ENCODE data around the gene ABCA10. TPM values are rescaled to one million over a fixed set of nuclear protein-coding genes. Genes with fewer than 3 reads are reported as not detected.

ABCA10 gene
- total RNA-seq, 1 experiment from 2014 or later: 0.34 TPM

- H3K27ac ChIP-seq (ENCODE audit: low read depth, low read length): no peak overlapping the region
- ATAC-seq: no peak
Measured at GRCh38 chr17:69269131-69269998, 40.7 kb upstream of the ABCA10 start.

GRCh38 chr17:69268543-69269014 is 40.0 kb upstream of the ABCA10 start:
- TF ChIP-seq SP1 (IDR thresholded peaks at IDR 0.05; ENCODE audit: low read depth) (no peak), ELF1 (IDR thresholded peaks at IDR 0.05; ENCODE audit: borderline replicate concordance, low read depth) (no peak)
- Histone ChIP-seq H3K4me1 (ENCODE audit: control insufficient read depth in 1 of 2, insufficient read depth in 2 of 2, low read length in 2 of 2) (no peaks in the 10 kb centered on the region; a peak in 1 of 4 replicates), H4K20me1 (ENCODE audit: insufficient read depth) (no peaks in the 10 kb centered on the region), H3K9me2 (ENCODE audit: insufficient read depth) (no peaks in the 10 kb centered on the region), H3K4me2 (ENCODE audit: low read length) (no peak overlapping the region), H3K27me3 (ENCODE audit: insufficient read depth, low read length) (no peaks in the 10 kb centered on the region), H3K4me3 (replicated peaks in 1 of 2; ENCODE audit: low read depth in 1 of 2, low read length in 2 of 2) (no peak overlapping the region), H3K9ac (ENCODE audit: low read length) (no peak overlapping the region), H3K27ac (ENCODE audit: low read depth, low read length) (no peak overlapping the region), H3K79me2 (ENCODE audit: insufficient read depth, low read length) (no peaks in the 10 kb centered on the region), H3K36me3 (ENCODE audit: control insufficient read depth in 1 of 2, insufficient read depth in 2 of 2, low read length in 2 of 2) (no peaks in the 10 kb centered on the region), H3K9me3 (ENCODE audit: control insufficient read depth in 1 of 2, insufficient read depth in 1 of 2, low read depth in 1 of 2, low read length in 2 of 2) (no peaks in the 10 kb centered on the region), H2AFZ (ENCODE audit: low read depth, low read length, poor library complexity, severe bottlenecking) (no peak overlapping the region)
- intact Hi-C loops (cut with micrococcal nuclease): loop anchor here (5.0 to 10.0 kb wide), 2 partner anchors 49 to 126 kb away; no protein-coding TSS in a partner anchor
- no TSS peak for BruUV-seq (replicated peaks)
- ATAC-seq: no peak
- POLR2A ChIA-PET: no interaction called here
- DNase-seq (ENCODE audit: low read depth, low spot score): no peak
- CTCF ChIA-PET: interaction anchor here (1.5 kb wide), 1 partner anchor 254 kb away, joined by 3 read pairs; no protein-coding TSS in a partner anchor
- RAD21 ChIA-PET (ENCODE audit: low non-redundant PET in 1 of 2, low total read pairs in 2 of 2, uncharacterized antibody in 2 of 2, unreplicated experiment in 2 of 2): no interaction called here

More at GRCh38 chr17:69269131-69269998, 40.7 kb upstream of the ABCA10 start:
- intact Hi-C loops (cut with micrococcal nuclease): loop anchor here (5.0 to 10.0 kb wide), 2 partner anchors 48 to 125 kb away; no protein-coding TSS in a partner anchor
- no peaks in the 10 kb centered on the region for H3K9me3 ChIP-seq (ENCODE audit: control insufficient read depth in 1 of 2, insufficient read depth in 1 of 2, low read depth in 1 of 2, low read length in 2 of 2)
- H3K4me3 ChIP-seq (replicated peaks in 1 of 2; ENCODE audit: low read depth in 1 of 2, low read length in 2 of 2): no peak overlapping the region
- no peak overlapping the region for H2AFZ ChIP-seq (ENCODE audit: low read depth, low read length, poor library complexity, severe bottlenecking)
- no peak for TF ChIP-seq POLR2A (IDR thresholded peaks at IDR 0.05; ENCODE audit: borderline replicate concordance, extremely low read depth, insufficient read depth, insufficient read length)
- no peak for DNase-seq (ENCODE audit: low read depth, low spot score)
- no peaks in the 10 kb centered on the region for H3K27me3 ChIP-seq (ENCODE audit: insufficient read depth, low read length)
- no peaks in the 10 kb centered on the region for H3K9me2 ChIP-seq (ENCODE audit: insufficient read depth)
- BruUV-seq (replicated peaks): no TSS peak
- CTCF ChIA-PET: no interaction called here
- H3K4me2 ChIP-seq (ENCODE audit: low read length): no peak overlapping the region
- H3K4me1 ChIP-seq (ENCODE audit: control insufficient read depth in 1 of 2, insufficient read depth in 2 of 2, low read length in 2 of 2): no peaks in the 10 kb centered on the region; a peak in 1 of 4 replicates
- H3K79me2 ChIP-seq (ENCODE audit: insufficient read depth, low read length): no peaks in the 10 kb centered on the region
- H4K20me1 ChIP-seq (ENCODE audit: insufficient read depth): no peaks in the 10 kb centered on the region
- POLR2A ChIA-PET: no interaction called here
- no peak overlapping the region for H3K9ac ChIP-seq (ENCODE audit: low read length)
- H3K36me3 ChIP-seq (ENCODE audit: control insufficient read depth in 1 of 2, insufficient read depth in 2 of 2, low read length in 2 of 2): no peaks in the 10 kb centered on the region
- RAD21 ChIA-PET (ENCODE audit: low non-redundant PET in 1 of 2, low total read pairs in 2 of 2, uncharacterized antibody in 2 of 2, unreplicated experiment in 2 of 2): no interaction called here
